ENCODE measurements around the gene AMN1.

The AMN1 gene

DNA sequence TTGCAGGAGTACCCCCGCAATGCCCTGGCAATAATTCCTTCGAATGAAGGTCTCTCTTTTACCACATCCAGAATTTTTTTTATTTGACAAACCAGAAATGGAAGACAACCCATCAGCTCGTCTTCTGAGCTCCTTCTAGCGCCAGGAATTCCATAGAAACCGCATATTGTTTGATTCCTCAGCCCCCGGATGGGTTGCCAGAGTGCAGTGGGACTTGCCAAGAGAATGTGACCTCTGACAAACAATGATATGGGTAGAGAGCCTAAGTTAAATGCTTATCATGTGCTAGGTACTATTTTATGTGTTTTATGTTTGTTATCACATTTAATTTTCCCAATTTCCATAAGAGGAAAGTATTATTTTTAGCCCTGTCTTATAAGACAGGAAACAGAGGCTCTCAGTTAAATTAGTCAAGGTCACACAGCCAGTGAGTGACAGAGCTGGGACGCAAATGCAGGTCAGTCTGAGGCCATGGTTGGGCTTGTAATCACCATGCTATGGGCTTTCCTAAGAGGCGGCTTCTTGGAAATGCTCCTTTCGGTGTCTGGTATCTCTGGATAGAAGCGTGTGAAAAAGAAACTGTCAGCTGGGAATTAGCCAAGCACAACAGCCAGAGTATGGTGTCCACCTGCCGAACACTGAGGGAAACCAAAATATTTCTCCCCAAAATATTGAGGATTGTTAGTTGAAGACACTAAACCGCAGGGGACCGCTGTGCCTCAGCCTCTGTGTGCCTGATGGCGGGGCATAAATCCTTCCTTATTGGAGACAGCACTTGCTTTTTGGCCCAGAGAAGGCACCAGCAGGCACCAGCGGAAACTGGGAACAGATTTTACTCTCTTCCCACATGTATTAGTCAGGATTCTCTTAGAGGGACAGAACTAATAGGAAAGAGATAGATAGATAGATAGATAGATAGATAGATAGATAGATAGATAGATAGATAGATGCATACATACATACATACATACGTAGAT is 98.8 kb downstream of the AMN1 start:
- DNase-seq (ENCODE audit: low read depth) = no peak

DNA sequence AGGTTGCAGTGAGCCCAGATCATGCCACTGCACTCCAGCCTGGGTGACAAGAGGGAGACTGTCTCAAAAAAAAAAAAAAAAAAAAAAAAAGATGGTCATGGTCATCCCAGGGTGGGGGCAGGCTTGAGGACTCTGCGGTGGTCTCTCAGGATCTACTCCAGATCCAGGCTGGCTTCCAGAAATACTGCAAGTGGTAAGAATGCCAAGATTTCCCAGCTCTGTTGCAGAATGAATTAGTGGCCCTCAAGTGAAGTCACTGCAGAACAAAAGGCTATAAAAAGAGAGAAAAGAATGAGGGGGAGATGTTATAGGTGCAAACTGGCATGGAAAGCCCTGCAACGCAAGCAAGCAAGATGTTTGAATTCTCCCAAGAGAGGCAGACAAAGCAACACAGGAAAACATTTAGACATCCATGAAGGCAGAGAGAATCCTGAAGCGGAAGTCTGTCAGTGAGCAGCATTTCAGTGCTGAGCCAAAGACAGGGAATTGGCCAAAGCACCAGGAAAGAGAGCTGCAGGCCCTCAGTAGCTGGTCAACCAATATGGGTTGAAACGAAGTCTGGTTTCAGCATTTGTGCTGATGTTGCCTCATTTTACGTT is 101.3 kb downstream of the AMN1 start:
- DNase-seq (ENCODE audit: low read depth) = no peak

DNA sequence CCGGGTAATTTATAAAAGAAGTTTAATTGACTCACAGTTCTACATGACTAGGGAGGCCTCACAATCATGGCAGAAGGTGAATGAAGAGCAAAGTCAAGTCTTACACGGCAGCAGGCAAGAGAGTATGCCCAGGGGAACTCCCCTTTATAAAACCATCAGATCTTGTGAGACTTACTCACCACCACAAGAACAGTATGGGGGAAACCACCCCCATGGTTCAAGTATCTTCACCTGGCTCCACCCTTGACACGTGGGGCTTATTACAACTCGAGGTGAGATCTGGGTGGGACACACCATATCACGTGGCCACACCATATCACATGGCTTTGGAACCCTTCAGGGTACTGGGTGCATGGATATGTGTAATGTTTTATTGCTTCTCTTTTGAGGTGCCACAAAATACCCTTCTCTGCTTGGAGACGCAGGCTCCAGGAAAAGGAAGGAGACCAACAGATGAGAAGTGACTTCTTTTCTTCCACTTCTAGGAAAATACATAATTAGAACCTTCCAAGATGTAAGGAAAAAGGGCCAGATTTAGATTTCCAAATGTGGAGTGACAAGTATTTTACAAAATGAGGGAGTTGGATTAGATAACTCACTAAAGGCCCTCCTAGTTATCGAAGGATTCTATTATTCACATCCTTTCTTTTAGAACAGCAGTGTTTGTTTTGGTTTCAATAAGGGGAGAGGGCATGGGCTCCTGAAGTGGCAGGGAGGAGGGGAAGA is 102.4 kb downstream of the AMN1 start:
- no peak for DNase-seq (ENCODE audit: low read depth)

DNA sequence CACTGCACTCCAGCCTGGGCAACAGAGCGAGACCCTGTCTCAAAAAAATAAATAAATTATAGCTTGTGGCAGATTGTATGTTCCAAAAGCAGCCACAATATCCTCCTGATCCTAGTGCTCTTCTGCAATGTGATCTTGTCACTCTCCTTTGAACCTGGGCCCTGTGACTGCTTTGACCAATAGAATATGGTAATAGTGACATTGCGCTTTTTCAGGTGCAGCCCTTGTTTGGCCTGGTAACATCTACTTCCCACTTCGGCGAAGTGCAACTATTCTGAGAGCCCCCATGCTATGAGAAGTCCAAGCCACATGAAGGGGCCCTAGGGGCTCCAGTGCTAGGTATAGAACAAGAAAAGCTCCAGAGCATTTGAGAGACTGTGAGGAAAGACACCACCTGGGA is 106.8 kb downstream of the AMN1 start:
- no peak for DNase-seq (ENCODE audit: low read depth)
